Activated T-cell treated with anti-CD3 and anti-CD28 coated beads, Interleukin-2, amount 50 U/mL, for 24 hours (primary cell): Measurements from ENCODE around the gene MAP2.
"Not testable (repeated sequence)": the region's sequence is repeated elsewhere in the genome, so short reads cannot be mapped to it uniquely, and the experiment has no call there.

ENCODE experiments used
- DNase-seq: peaks from one replicate; pipeline ENCODE4 v3.0.0-alpha.2; 2020
- H3K27ac Mint-ChIP-seq: 2 replicates; pipeline ENCODE4 v1.8.0; 2020; ENCODE audit warnings: mild to moderate bottlenecking, mixed read lengths
- H3K27me3 Mint-ChIP-seq: 2 replicates; pipeline ENCODE4 v1.8.0; 2020; ENCODE audit warnings: mixed read lengths
- H3K36me3 Mint-ChIP-seq: 2 replicates; pipeline ENCODE4 v1.8.0; 2020; ENCODE audit warnings: low read depth, mixed read lengths
- H3K4me1 Mint-ChIP-seq: 2 replicates; pipeline ENCODE4 v1.8.0; 2020; ENCODE audit warnings: low read depth, mixed read lengths
- H3K4me3 Mint-ChIP-seq: 2 replicates; pipeline ENCODE4 v1.8.0; 2020; ENCODE audit warnings: mild to moderate bottlenecking, moderate library complexity, mixed read lengths
- H3K9me3 Mint-ChIP-seq: 2 replicates; pipeline ENCODE4 v1.8.0; 2020; ENCODE audit warnings: mixed read lengths

Gene MAP2

DNA sequence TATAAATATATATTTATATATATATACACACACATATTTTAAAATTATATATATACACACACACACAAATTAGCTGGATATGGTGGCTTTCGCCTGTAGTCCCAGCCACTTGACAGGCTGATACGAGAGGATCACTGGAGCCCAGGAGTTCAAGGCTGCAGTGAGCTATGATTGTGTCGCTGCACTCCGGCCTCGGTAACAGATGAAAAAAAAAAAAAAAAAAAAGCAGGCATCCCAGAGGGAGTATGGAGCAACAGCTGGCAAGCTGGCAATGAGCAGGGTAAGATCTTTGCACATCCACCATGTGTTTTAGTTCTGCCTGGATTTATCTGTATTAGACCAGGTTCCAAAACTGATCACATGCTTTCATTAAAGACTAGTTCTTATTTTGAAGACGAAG, 170.1 kb downstream of the MAP2 start:
- Mint-ChIP-seq H3K27me3 (no peaks in the 10 kb centered on the region), H3K4me1 (no peaks in the 10 kb centered on the region), H3K4me3 (no peak overlapping the region), H3K9me3 (no peaks in the 10 kb centered on the region), H3K27ac (no peak overlapping the region), H3K36me3 (no peaks in the 10 kb centered on the region)
- DNase-seq, result no peak

DNA sequence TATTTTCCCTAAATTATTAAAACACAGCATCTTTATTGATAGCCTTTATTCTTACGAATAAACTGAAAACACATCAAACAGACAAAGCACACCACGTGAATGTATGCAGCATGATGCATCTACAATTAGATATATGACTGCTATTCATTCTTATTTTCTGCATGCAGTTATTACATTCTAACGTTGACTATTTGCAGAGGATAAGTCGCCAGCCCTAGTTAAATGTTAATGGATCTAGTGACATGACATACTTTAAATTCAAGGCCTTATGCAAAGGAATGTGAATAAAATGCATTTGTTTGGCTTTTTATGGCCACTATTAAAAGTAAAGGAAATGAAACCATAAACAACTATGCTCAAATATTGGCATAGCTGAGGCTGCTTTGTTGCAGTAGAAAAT, 172.4 kb downstream of the MAP2 start:
- Mint-ChIP-seq H3K9me3 (peaks cover 2% of the 10 kb centered on the region), H3K4me1 (no peaks in the 10 kb centered on the region), H3K36me3 (no peaks in the 10 kb centered on the region), H3K27me3 (no peaks in the 10 kb centered on the region), H3K4me3 (no peak overlapping the region), H3K27ac (no peak overlapping the region)
- DNase-seq, result no peak

DNA sequence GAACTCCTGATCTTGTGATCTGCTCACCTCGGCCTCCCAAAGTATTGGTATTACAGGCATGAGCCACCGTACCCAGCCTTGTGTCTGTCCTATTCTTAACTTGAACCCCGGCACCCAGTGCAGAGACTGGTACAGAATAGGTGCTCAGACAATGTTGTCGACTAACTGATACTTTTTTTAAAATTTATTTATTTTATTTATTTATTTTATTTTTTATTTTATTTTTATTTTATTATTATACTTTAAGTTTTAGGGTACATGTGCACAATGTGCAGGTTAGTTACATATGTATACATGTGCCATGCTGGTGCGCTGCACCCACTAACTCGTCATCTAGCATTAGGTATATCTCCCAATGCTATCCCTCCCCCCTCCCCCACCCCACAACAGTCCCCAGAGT, 174.4 kb downstream of the MAP2 start:
- not testable (repeated sequence) for H3K9me3 Mint-ChIP-seq, DNase-seq, H3K36me3 Mint-ChIP-seq, H3K27me3 Mint-ChIP-seq, H3K4me3 Mint-ChIP-seq, H3K4me1 Mint-ChIP-seq, H3K27ac Mint-ChIP-seq

DNA sequence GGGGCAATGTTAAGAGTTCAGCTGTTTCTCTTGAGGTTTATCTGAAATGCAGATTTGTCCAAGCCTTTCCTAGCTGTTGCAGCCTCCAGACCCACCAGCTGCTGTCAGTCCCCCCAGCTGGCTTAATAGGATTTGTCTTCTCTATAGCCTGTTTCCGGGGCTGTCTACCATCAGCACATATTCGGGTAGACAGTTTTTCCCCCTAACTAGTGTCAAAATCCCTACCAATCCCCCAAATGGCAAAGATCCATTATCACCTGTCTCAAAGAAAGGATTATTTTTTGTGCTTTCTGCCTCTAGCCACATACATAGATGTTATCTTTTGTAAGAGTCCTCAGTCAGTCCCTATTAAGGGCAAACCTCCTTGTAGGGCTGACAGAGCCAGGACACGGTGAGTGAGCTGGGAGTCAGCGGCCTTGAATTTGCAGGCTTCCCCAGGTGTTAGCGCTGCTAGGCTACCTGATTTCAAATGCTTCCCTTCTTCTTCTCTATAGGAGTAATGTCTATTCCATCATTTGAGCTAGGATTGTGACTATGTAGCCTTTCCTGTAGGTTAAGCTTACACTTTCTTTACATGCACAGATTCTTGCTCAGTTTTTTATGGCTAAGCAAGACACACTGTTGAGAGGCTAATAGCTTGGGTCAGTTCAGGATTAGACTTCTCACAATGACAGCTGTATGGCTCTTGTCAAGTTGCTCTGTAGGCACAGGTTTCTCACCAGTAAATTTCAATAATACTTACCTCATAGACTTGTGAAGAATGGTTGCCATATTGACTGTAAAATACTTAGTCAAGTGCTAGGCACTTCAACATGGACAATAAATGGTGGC, 176.7 kb downstream of the MAP2 start:
- H3K9me3 Mint-ChIP-seq, result peaks cover 2% of the 10 kb centered on the region
- H3K27ac Mint-ChIP-seq, result no peak overlapping the region
- no peaks in the 10 kb centered on the region for H3K4me1 Mint-ChIP-seq
- H3K4me3 Mint-ChIP-seq, result no peak overlapping the region
- H3K36me3 Mint-ChIP-seq, result no peaks in the 10 kb centered on the region
- no peaks in the 10 kb centered on the region for H3K27me3 Mint-ChIP-seq
- no peak for DNase-seq

DNA sequence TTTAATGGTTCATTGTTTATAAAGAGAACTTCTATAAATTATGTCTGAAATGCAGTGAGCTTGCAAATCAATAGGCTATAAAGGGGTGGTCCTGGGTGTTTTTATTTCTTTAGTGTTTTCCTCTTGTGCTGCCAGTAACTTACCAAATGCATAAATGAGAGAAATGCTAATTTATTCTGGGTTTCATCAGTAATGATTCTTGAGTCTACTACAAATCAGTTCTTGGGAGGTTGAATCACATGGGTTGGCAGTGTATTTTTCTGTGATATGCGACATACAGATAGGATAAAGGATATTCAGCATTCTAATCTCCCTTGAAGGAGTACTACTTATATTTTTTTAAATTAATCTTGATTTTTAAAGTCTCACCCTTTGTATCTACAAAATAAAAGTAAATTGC, 177.7 kb downstream of the MAP2 start:
- Mint-ChIP-seq H3K27me3 (no peaks in the 10 kb centered on the region), H3K27ac (no peak overlapping the region), H3K9me3 (peaks cover 2% of the 10 kb centered on the region), H3K4me1 (no peaks in the 10 kb centered on the region), H3K36me3 (no peaks in the 10 kb centered on the region), H3K4me3 (no peak overlapping the region)
- DNase-seq, result no peak

DNA sequence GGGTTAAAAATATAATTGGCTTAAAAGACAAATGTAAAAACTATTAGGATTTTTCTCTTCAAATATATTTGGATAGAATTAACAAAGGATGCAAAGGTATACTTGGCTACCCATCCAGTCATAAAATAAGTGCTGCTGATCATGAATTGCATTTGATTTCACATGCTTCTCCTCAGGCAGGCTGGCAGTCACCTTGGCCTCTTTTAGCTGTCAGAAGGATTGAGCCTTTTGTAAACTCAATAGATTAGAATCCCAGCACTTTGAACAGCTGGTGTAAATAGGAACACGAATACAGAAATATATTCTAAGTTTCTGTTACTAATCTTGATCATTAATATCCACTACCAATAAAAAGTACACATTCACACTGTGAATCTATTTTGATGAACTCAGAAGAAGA, 178.4 kb downstream of the MAP2 start:
- no peak for DNase-seq
- no peaks in the 10 kb centered on the region for H3K27me3 Mint-ChIP-seq
- no peaks in the 10 kb centered on the region for H3K36me3 Mint-ChIP-seq
- H3K27ac Mint-ChIP-seq, result no peak overlapping the region
- no peaks in the 10 kb centered on the region for H3K4me1 Mint-ChIP-seq
- peaks cover 2% of the 10 kb centered on the region for H3K9me3 Mint-ChIP-seq
- no peak overlapping the region for H3K4me3 Mint-ChIP-seq

DNA sequence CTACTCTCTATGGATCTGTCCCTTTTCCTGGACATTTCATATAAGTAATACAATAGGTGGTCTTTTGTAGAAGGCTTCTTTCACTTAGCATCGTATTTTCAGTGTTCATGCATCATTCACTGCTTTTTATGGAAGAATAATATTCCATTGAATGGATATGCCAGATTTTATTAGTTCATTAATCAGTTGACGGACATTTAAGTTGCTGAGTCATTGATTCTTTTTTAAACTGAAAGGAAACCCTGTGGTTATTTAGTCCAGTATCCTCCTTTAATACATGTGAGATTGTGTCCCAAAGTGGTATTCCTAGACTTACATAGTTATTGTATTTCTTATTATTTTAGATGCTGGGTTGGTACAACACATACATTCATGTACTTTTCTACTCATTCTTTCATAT, 185.7 kb downstream of the MAP2 start:
- H3K4me3 Mint-ChIP-seq, result no peak overlapping the region
- no peaks in the 10 kb centered on the region for H3K4me1 Mint-ChIP-seq
- H3K36me3 Mint-ChIP-seq, result no peaks in the 10 kb centered on the region
- no peak overlapping the region for H3K27ac Mint-ChIP-seq
- no peaks in the 10 kb centered on the region for H3K9me3 Mint-ChIP-seq
- H3K27me3 Mint-ChIP-seq, result no peaks in the 10 kb centered on the region
- no peak for DNase-seq

DNA sequence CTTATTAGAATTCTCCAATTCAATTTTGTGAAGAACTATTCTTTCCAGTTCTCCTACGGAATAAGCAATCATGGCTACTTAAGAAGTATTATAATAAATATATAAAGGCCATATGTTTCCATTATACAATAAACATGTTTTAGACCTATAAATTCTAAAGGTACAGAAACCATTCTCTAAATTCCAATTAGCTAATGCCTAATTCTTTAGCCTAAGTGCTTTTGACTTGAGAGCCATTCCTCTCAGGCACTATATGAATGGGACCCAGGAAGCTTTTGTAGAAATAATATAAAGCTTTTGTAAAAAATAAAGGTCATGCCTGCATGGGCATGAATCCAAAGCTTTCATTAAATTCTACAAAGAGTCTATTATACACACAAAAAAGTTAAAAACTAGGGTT, 186.8 kb downstream of the MAP2 start:
- Mint-ChIP-seq H3K27ac (no peak overlapping the region), H3K36me3 (no peaks in the 10 kb centered on the region), H3K4me3 (no peak overlapping the region), H3K9me3 (no peaks in the 10 kb centered on the region), H3K27me3 (no peaks in the 10 kb centered on the region), H3K4me1 (no peaks in the 10 kb centered on the region)
- no peak for DNase-seq

DNA sequence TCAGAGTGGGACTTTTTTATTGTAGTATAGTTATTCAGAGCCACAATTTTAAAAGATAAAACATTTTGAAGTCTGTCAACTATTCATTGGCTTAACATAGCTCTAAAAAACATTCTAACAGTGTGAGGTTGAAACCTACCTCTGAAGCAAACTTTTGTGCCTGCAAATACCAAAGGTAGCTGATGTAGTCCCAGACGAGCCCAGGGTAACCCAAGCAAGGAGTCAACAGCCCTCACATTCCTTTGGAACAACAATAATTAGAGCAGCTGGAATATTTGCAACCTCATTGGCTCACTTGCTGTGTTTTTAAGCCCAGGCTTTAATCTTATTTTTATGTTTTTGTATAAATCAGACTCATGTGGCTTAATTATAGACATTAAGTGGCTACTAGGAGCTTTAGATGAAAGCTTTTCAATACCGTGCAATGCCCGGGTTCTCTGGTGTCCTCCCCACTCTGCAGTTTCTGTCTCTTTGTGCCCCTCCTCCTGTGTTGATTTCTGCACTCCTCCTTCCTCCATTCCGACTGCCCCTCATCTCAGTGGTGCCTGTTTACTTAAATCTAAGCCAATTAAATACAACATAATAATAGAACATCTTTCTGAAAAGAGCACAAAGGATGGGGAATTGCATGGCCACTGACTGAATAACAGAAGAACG, 189.9 kb downstream of the MAP2 start:
- H3K4me1 Mint-ChIP-seq, result no peaks in the 10 kb centered on the region
- H3K9me3 Mint-ChIP-seq, result no peaks in the 10 kb centered on the region
- no peak overlapping the region for H3K4me3 Mint-ChIP-seq
- no peak for DNase-seq
- no peaks in the 10 kb centered on the region for H3K36me3 Mint-ChIP-seq
- H3K27ac Mint-ChIP-seq, result no peak overlapping the region
- no peaks in the 10 kb centered on the region for H3K27me3 Mint-ChIP-seq

DNA sequence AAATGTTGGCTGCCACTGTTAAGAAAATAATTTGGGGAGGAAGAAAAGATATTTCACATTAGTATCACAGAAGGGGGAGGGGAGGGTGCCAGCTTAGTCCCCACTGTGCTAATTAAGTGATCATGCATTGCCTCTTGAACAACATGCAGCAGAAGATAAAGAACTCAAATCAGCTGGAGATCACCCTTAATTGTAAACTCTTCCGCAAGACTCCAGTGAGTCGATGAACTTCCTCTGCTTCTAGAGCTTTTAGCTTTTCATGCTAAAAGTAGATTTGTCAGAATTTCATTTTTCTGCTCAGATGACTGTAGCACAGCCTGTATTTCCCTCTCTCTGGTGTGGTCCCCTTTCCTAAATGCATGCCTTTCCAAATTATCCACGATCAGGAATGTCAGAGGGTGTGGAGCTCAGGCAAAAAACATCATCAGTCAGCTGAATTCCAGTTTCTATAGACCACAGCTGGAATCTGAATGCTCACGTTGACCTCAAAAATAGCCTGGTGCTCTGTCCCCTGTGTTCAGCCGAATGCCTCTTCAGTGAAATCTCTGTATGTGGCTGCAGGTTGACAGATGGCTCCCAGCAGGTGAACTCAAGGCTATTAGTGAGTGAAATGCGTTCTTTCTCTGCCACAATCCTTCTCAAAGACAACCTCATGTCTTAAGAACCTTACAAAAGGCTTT, 191.0 kb downstream of the MAP2 start:
- Mint-ChIP-seq H3K27me3 (no peaks in the 10 kb centered on the region), H3K27ac (no peak overlapping the region), H3K4me3 (no peak overlapping the region), H3K9me3 (no peaks in the 10 kb centered on the region), H3K4me1 (no peaks in the 10 kb centered on the region), H3K36me3 (no peaks in the 10 kb centered on the region)
- DNase-seq, result no peak

DNA sequence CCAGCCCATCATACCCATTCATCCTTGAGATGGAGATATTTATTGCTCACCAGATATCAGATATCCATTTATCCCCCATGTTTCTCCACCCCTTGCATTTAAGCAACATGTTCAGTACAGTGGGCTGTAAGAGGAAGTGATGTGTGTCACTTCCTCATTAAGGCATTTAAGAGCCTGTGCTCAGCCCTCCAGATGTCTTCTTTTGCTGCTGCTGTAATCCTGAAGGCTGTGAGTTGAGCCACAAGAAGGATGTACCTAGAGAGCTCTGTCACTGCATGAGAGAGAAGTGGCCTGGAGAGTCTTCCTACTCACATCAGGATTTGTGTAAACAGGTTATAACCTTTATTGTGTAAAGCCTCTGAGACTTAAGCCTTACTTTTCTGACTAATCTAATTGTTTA, 195.9 kb downstream of the MAP2 start:
- Mint-ChIP-seq H3K4me3 (no peak overlapping the region), H3K4me1 (no peaks in the 10 kb centered on the region), H3K27ac (no peak overlapping the region), H3K36me3 (no peaks in the 10 kb centered on the region), H3K27me3 (no peaks in the 10 kb centered on the region), H3K9me3 (no peaks in the 10 kb centered on the region)
- DNase-seq, result no peak

DNA sequence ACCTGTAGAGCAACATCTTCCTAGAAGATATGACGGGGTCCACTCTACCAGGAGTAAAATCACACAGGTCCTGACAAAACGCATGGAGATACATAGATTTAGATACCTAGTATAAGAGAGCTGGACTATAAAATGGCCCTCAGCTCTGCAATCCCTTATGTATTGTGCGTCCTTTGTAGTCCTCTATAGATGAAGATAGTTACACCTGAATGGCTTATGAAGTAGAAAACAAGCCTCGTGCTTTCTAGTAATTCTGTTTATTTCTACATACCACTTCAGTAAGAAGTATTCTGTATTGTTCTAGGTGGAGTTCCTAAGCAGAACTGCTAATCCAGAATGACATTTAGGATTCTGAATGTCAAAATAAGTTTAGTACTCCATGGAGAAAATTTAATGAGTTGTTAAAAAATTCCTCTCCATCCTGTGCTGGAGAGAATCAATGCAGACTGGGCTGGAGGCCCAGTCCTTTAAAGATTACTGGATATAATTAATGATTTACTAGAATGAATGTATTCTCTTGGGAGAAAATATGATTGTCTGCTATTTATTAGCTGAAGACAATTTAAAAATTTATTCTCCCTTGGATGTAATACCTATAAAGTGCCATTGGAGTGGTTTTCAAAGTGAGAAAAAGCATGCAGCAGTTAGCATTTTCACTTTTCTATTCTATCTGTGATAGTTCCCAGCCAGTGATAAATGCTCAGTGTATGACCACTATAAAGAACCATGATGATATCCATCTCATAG, 200.5 kb downstream of the MAP2 start:
- no peak overlapping the region for H3K4me3 Mint-ChIP-seq
- H3K4me1 Mint-ChIP-seq, result no peaks in the 10 kb centered on the region
- no peak for DNase-seq
- no peaks in the 10 kb centered on the region for H3K36me3 Mint-ChIP-seq
- H3K9me3 Mint-ChIP-seq, result no peaks in the 10 kb centered on the region
- no peaks in the 10 kb centered on the region for H3K27me3 Mint-ChIP-seq
- no peak overlapping the region for H3K27ac Mint-ChIP-seq

DNA sequence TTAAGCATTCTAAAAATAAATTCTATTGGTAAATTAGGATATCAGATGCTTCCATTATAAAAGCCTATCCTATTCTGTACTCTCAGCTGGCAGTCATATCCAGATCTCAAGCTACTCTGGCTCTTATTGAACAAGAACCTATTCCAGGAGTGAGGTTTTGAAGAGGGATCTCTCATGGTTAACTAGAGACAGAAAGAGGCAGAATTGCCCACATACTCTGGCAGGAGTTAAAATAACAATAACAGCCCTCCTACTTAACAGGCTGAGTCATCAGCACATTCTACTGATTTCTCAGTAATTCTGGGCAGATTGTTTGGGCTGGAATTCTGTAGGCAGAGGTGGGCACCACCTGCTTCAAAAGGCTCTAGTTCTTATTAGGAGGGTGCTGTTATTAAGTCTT, 205.8 kb downstream of the MAP2 start:
- H3K27me3 Mint-ChIP-seq, result no peaks in the 10 kb centered on the region
- no peaks in the 10 kb centered on the region for H3K4me1 Mint-ChIP-seq
- H3K27ac Mint-ChIP-seq, result no peak overlapping the region
- H3K36me3 Mint-ChIP-seq, result no peaks in the 10 kb centered on the region
- H3K9me3 Mint-ChIP-seq, result peaks cover 2% of the 10 kb centered on the region
- no peak for DNase-seq
- no peak overlapping the region for H3K4me3 Mint-ChIP-seq

DNA sequence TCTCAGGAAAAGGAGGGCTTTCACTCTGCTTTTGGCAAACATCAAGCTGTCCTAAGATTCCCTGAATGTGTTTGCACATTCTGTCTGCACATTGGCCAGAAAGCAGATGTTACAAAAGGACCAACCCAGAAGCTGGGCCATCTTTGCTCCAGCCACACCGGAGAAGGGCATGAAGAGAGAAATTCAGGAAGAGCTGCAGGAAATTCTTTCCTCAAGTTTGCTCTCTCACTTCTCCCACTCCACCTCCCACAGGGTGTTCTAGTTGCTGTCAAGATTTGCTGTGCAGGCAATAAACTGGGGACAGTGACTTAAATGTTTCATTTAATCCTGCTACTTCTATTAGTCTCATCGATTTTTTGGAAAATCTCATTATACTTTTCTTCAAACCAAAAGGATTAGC, 210.1 kb downstream of the MAP2 start:
- Mint-ChIP-seq H3K9me3 (peaks cover 2% of the 10 kb centered on the region), H3K4me1 (peaks cover 5% of the 10 kb centered on the region), H3K36me3 (no peaks in the 10 kb centered on the region), H3K4me3 (no peak overlapping the region), H3K27ac (no peak overlapping the region), H3K27me3 (no peaks in the 10 kb centered on the region)
- no peak for DNase-seq
